Esophagus squamous epithelium (tissue), 4 donors: ENCODE results near the gene FYN.

Experiments
- CTCF ChIP-seq, 6 experiments: fragments of 450-650 bp in 4 of 6; fragments of 200-600 bp in 2 of 6; sonication (generic) in 2 of 6; IDR thresholded peaks; one replicate each; pipeline ENCODE4 v1.5.1; 2016 to 2019; ENCODE audit warnings: antibody characterized with exemption in 6 of 6, mild to moderate bottlenecking in 4 of 6, moderate library complexity in 4 of 6
- POLR2A ChIP-seq, 4 donors: fragments of 450-650 bp; IDR thresholded peaks; one replicate each; pipeline ENCODE4 v1.6.1; 2017; ENCODE audit warnings: antibody characterized with exemption in 4 of 4, mild to moderate bottlenecking in 4 of 4, moderate library complexity in 3 of 4

GRCh38 chr6:111825439-111826086 is 47.7 kb downstream of the FYN start:
- TF ChIP-seq CTCF (IDR thresholded peaks at IDR 0.05) (no peak), POLR2A (IDR thresholded peaks at IDR 0.05) (no peak)
